DMS153 treated with DMSO at 0.1 percent for 48 hours (cell line): ENCODE results near the gene ZBTB2.
A peak's percentile ranks its signal among the peaks of the same experiment; 100 is the strongest.
"Not testable (repeated sequence)": the region's sequence is repeated elsewhere in the genome, so short reads cannot be mapped to it uniquely, and the experiment has no call there.

ENCODE experiments used
- DNase-seq: peaks from one replicate; lab custom pipeline; 2025; ENCODE audit not compliant: unreplicated experiment; lab: John Stamatoyannopoulos, UW

Gene ZBTB2

GRCh38 chr6:151375833-151376232 is 15.5 kb downstream of the ZBTB2 start:
- no peak for DNase-seq

DNA sequence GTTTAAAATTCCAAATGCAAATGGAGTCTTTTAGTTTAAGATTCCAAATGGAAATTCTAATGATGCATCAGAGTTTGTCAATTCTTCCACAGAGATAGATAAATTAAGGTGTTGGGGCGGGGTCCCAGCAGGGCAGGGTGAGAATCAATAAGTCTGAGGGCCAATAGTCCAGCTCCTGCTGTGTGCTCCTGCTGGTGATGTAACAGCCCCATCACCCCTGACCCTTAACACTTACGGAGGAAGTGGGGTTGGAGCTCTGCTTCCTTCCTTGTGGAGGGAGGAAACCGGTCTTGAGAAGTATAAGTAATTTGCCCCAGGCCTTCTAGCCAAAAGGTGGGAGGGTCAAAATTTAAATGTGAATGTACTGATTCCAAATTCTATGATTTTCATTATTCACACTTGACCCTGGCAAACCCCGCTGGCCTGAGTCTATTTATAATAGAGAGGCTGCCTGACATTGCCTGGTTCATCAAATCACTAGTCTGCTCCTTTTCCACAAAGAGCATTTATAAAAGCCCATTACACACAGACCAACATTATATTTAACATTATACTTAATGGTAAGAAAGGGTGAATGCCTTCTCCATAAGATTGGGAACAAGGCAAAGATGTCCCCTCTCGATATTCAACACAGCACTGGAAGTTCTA is 17.2 kb downstream of the ZBTB2 start:
- no peak for DNase-seq

GRCh38 chr6:151372164-151372563 is 19.2 kb downstream of the ZBTB2 start:
- DNase-seq = no peak

- DNase-seq = no peak
Measured at GRCh38 chr6:151370509-151371078, 20.8 kb downstream of the ZBTB2 start.

DNA sequence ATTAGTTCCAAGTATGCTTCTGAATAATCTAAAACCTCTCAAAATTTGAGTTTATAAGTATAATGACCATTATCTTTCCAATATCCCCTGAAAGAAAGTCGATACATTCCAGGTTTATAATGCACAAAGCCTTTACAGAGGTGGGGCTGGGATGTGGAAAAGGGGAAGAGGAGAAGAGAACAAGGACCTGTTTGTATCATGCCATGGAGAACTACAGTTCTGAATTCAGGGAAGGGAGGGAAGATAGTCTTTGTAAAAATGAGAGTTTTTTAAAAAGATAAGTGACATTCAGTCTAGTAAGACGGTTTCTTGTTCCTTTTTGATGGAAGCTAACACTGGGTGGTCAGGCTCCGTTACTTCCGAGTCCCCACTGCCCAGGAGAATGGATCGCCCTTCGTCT is 26.1 kb downstream of the ZBTB2 start:
- DNase-seq = no peak

DNA sequence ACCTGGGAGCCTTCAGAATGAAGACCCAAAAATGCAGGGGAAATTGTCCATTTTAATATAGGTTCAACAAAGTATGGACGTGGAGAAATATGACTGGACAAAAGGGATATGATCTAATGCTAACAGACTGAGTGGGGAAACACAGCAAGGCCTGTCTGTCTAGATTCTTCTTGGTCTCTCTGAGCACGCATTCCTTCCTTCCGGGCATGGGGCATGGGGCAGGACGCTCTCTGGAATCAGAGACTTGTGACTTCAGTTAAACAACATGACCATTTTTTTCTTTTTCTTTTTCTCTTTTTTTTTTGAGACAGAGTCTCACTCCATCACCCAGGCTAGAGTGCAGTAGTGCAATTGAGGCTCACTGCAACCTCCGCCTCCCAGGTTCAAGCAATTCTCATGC is 31.9 kb downstream of the ZBTB2 start:
- DNase-seq = no peak

DNA sequence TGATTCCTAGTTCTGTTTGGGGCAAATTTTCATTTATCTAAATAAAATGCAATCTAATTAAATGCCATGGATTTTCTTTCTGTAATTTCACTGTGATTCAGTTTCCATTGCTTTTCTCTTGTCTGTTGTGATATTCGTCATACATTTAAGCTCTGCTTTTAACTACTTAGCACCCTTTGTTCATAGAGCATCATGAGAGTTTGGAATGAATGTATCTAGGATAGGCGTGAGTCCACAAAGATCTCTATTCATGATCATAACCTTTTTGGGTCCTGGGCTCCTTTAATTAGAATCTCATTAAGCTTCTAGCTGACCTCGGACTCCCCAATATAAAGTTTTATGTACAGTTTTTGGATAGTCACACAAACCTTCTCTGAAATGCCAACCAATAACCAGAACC is 32.9 kb downstream of the ZBTB2 start:
- no peak for DNase-seq

DNA sequence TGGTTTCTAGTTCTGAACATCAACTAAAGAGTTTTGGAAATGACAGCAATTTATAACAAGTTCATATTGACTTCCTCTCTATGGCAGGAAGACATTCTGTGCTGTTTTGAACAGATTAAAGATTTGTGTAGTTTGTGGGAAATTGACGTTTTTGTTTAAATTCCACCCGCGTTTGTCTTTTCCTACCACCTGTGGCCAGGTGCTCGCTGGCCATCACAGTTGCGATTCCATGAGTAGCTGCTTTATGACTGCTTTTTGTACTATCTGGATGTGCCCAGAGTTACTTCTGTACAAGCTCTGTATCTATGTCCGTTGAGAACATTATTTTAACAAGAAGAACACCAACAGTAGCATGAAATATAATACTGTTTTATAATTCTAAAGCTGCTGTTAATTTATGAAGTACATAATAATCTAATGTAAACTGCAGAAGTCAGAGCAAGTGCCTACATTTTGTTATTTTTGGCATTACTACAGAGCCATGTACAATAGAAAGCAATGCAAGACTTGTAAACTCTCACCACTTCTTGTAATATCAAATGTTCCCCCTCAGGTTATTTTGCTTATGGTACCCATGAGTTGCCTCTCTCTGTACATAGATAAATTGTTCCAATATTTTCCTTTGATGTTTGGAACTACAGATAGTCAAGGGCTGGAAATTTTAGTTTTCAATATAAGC is 33.5 kb downstream of the ZBTB2 start:
- DNase-seq = no peak

GRCh38 chr6:151356983-151357382 is 34.4 kb downstream of the ZBTB2 start:
- not testable (repeated sequence) for DNase-seq

DNA sequence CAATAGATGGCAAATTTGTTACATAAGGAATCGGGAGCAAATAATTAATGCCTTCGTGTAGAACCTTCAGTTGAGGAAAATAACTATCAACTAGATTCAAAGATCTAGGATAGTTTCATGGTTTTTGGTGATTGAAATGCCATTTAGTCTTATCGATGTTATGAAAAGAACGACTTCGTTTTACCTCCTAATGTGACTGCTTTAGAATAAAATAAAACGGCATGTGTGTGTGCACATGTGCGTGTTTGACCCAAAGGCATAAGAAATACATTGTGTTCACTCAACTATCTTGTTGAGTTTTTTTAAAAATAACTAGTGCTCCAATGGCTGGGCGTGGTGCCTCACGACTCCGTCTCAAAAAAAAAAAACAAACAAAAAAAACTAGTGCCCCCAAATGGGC is 37.6 kb downstream of the ZBTB2 start:
- DNase-seq = no peak

DNA sequence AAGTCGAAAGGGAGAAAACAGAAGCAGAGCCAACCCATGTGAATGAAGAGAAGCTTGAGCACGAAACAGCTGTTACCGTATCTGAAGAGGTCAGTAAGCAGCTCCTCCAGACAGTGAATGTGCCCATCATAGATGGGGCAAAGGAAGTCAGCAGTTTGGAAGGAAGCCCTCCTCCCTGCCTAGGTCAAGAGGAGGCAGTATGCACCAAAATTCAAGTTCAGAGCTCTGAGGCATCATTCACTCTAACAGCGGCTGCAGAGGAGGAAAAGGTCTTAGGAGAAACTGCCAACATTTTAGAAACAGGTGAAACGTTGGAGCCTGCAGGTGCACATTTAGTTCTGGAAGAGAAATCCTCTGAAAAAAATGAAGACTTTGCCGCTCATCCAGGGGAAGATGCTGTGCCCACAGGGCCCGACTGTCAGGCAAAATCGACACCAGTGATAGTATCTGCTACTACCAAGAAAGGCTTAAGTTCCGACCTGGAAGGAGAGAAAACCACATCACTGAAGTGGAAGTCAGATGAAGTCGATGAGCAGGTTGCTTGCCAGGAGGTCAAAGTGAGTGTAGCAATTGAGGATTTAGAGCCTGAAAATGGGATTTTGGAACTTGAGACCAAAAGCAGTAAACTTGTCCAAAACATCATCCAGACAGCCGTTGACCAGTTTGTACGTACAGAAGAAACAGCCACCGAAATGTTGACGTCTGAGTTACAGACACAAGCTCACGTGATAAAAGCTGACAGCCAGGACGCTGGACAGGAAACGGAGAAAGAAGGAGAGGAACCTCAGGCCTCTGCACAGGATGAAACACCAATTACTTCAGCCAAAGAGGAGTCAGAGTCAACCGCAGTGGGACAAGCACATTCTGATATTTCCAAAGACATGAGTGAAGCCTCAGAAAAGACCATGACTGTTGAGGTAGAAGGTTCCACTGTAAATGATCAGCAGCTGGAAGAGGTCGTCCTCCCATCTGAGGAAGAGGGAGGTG is 38.7 kb downstream of the ZBTB2 start:
- no peak for DNase-seq

DNA sequence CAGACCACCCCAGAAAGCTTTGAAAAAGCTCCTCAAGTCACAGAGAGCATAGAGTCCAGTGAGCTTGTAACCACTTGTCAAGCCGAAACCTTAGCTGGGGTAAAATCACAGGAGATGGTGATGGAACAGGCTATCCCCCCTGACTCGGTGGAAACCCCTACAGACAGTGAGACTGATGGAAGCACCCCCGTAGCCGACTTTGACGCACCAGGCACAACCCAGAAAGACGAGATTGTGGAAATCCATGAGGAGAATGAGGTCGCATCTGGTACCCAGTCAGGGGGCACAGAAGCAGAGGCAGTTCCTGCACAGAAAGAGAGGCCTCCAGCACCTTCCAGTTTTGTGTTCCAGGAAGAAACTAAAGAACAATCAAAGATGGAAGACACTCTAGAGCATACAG is 39.6 kb downstream of the ZBTB2 start:
- no peak for DNase-seq

DNA sequence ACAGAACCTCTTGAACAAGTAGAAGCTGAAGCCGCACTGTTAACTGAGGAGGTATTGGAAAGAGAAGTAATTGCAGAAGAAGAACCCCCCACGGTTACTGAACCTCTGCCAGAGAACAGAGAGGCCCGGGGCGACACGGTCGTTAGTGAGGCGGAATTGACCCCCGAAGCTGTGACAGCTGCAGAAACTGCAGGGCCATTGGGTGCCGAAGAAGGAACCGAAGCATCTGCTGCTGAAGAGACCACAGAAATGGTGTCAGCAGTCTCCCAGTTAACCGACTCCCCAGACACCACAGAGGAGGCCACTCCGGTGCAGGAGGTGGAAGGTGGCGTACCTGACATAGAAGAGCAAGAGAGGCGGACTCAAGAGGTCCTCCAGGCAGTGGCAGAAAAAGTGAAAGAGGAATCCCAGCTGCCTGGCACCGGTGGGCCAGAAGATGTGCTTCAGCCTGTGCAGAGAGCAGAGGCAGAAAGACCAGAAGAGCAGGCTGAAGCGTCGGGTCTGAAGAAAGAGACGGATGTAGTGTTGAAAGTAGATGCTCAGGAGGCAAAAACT is 40.1 kb downstream of the ZBTB2 start:
- no peak for DNase-seq

GRCh38 chr6:151350442-151351145 is 40.8 kb downstream of the ZBTB2 start:
- DNase-seq = no peak

DNA sequence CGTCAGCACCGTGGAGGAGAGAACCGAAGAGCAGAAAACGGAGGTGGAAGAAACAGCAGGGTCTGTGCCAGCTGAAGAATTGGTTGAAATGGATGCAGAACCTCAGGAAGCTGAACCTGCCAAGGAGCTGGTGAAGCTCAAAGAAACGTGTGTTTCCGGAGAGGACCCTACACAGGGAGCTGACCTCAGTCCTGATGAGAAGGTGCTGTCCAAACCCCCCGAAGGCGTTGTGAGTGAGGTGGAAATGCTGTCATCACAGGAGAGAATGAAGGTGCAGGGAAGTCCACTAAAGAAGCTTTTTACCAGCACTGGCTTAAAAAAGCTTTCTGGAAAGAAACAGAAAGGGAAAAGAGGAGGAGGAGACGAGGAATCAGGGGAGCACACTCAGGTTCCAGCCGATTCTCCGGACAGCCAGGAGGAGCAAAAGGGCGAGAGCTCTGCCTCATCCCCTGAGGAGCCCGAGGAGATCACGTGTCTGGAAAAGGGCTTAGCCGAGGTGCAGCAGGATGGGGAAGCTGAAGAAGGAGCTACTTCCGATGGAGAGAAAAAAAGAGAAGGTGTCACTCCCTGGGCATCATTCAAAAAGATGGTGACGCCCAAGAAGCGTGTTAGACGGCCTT is 41.6 kb downstream of the ZBTB2 start:
- DNase-seq = peak; percentile 64

GRCh38 chr6:151342750-151343149 is 48.6 kb downstream of the ZBTB2 start:
- not testable (repeated sequence) for DNase-seq

DNA sequence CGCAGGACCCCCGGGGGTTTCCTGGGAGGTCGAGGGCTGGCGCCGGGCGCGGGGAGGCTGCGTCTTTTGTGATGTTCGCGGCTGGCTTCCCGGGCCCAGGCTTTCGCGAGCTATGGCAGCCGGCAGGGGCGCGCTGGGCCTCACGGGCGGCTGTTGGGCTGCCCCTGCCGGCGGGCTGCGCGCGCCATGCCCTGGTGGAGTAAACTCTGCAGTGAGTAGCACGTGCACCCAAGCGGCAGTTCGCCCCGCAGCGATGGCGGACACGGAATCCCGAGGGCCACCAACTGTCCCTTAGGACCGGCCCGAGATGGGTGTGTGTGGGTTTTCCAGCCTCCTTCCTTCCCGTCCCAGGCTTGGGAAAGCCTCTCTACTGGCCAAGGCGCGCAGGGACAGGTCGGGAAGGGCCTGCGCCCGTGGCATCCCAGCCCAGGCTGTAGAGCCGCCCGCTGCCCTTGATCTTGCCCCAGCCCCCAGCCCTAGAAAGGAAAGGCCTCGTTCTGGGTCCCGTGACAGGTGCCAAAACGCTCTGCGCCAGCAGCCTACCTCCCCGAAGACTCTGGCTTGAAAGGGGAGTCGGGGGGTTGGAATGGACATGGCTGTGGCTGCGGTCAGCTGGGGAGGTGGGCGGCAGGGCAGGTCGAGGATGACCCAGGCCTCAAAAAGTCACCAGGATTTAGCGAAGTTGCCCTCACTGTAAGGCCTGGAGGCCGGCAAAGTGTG is 49.7 kb downstream of the ZBTB2 start:
- no peak for DNase-seq

DNA sequence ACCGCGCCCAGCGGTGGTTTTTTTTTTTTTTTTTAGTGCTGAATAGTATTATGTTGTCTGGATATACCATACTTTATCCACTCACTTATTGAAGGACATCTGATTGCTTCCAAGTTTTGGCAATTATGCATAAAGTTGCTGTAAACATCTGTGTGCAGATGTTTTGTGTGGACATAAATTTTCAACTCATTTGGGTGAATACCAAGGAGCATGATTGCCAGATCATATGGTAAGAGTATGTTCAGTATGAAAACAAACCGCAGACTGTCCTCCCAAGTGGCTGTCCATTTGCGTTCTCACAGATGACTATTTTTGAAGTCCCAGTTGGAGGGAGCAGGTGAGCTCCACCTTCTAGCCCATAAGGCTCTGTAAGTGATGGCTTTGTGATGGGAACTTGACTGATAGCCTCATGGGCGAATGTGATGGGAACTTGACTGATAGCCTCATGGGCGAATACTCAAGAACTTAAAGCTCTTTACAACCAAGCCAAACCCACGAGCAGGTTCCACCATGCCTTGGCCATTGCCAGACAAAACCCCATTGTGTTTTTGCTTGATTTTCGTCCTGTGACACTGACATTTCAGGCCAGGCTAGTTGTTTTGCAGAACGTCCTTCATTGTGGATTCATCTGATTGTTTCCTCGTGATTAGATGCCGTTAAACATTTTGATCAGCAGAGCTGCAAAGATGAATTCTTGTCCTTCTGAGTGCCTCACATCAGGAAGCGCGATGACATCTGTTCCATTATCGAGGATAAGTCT is 51.0 kb downstream of the ZBTB2 start:
- DNase-seq = no peak

DNA sequence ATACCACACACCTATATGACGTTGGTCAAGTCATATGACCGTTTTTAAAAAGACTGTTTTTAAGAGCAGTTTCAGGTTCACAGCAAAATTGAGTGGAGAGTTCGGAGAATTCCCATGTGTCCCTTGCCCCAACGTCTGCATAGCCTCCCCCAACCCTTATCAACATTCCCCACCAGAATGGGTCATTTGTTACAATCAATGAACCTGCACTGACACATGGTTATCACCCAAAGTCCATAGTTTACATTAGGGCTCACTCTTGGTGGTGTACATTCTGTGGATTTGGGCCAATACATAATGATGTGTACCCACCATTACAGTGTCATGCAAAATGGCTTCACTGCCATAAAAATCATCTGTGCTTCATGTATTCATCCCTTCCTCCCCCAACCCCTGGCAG is 52.0 kb downstream of the ZBTB2 start:
- no peak for DNase-seq
